H9 (cell line): ENCODE data around the gene PPM1M. TPM values are rescaled to one million over a fixed set of nuclear protein-coding genes. Genes with fewer than 3 reads are reported as not detected.

Source experiments
- DNase-seq: peaks from one replicate; pipeline ENCODE4 v3.0.0-alpha.2; 2017
- H2AFZ ChIP-seq: one replicate; pipeline ENCODE4 v1.6.1; 2013; ENCODE audit warnings: mild to moderate bottlenecking, low read length, control low read depth, moderate library complexity
- H2AK5ac ChIP-seq: 2 replicates; pipeline ENCODE4 v1.6.1; 2013; ENCODE audit warnings: low read length, control low read depth, mixed read lengths; ENCODE audit not compliant: insufficient read length
- H2BK120ac ChIP-seq: one replicate; pipeline ENCODE4 v1.6.1; 2013; ENCODE audit warnings: low read depth, mild to moderate bottlenecking, low read length, control low read depth, inconsistent platforms; ENCODE audit not compliant: poor library complexity, severe bottlenecking
- H2BK12ac ChIP-seq: 2 replicates; pipeline ENCODE4 v1.6.1; 2013; ENCODE audit warnings: low read length, control low read depth, mixed read lengths, low read depth; ENCODE audit not compliant: insufficient read length
- H2BK15ac ChIP-seq: 2 replicates; pipeline ENCODE4 v1.6.1; 2013; ENCODE audit warnings: low read depth, low read length, control low read depth
- H2BK20ac ChIP-seq: one replicate; pipeline ENCODE4 v1.6.1; 2013; ENCODE audit warnings: low read depth, mild to moderate bottlenecking, low read length, control low read depth, inconsistent platforms; ENCODE audit not compliant: poor library complexity, severe bottlenecking
- H2BK5ac ChIP-seq: 2 replicates; pipeline ENCODE4 v1.6.1; 2013; ENCODE audit warnings: low read length, control low read depth, mixed read lengths; ENCODE audit not compliant: insufficient read length
- H3K14ac ChIP-seq: 2 replicates; pipeline ENCODE4 v1.6.1; 2013; ENCODE audit warnings: low read length, control low read depth; ENCODE audit not compliant: insufficient read depth
- H3K18ac ChIP-seq: 2 replicates; pipeline ENCODE4 v1.6.1; 2013; ENCODE audit warnings: low read depth, mild to moderate bottlenecking, mixed read lengths, low read length, control low read depth; ENCODE audit not compliant: insufficient read length
- H3K23ac ChIP-seq: 2 replicates; pipeline ENCODE4 v1.6.1; 2013; ENCODE audit warnings: low read length, control low read depth, mixed read lengths, low read depth; ENCODE audit not compliant: insufficient read length
- H3K23me2 ChIP-seq: 2 replicates; pipeline ENCODE4 v1.6.1; 2013; ENCODE audit warnings: low read depth, mild to moderate bottlenecking, mixed read lengths, low read length, control low read depth; ENCODE audit not compliant: insufficient read length, poor library complexity, severe bottlenecking
- H3K27ac ChIP-seq: 2 replicates; pipeline ENCODE4 v1.5.1; 2013; ENCODE audit warnings: low read length, control low read depth, mixed read lengths, low read depth; ENCODE audit not compliant: insufficient read length
- H3K27me3 ChIP-seq: 2 replicates; pipeline ENCODE4 v1.6.1; 2013; ENCODE audit warnings: low read length, control low read depth, inconsistent platforms; ENCODE audit not compliant: insufficient read depth
- H3K4ac ChIP-seq: 2 replicates; pipeline ENCODE4 v1.6.1; 2013; ENCODE audit warnings: low read depth, mild to moderate bottlenecking, control low read depth, inconsistent platforms, low read length, moderate library complexity
- H3K4me1 ChIP-seq: 2 replicates; pipeline ENCODE4 v1.6.1; 2013; ENCODE audit warnings: low read length, control low read depth, inconsistent platforms; ENCODE audit not compliant: insufficient read depth
- H3K4me2 ChIP-seq: 2 replicates; pipeline ENCODE4 v1.6.1; 2013; ENCODE audit warnings: low read length, control low read depth, mixed read lengths; ENCODE audit not compliant: insufficient read length, insufficient read depth
- H3K56ac ChIP-seq: 2 replicates; pipeline ENCODE4 v1.6.1; 2013; ENCODE audit warnings: low read depth, mild to moderate bottlenecking, mixed read lengths, low read length, control low read depth; ENCODE audit not compliant: insufficient read length
- H3K79me1 ChIP-seq: 2 replicates; pipeline ENCODE4 v1.6.1; 2013; ENCODE audit warnings: low read depth, mild to moderate bottlenecking, moderate library complexity, low read length, control low read depth, inconsistent platforms; ENCODE audit not compliant: insufficient read depth, poor library complexity, severe bottlenecking
- H3K79me2 ChIP-seq: 2 replicates; pipeline ENCODE4 v1.6.1; 2013; ENCODE audit warnings: low read length, control low read depth, inconsistent platforms; ENCODE audit not compliant: insufficient read depth
- H3K9ac ChIP-seq: 2 replicates; pipeline ENCODE4 v1.6.1; 2013; ENCODE audit warnings: low read length, control low read depth, mixed read lengths; ENCODE audit not compliant: insufficient read length; ENCODE audit errors: extremely low read depth
- H3K9me3 ChIP-seq: one replicate; pipeline ENCODE4 v1.6.1; 2013; ENCODE audit warnings: low read depth, low read length, inconsistent platforms; ENCODE audit not compliant: control insufficient read depth
- H3T11ph ChIP-seq: one replicate; pipeline ENCODE4 v1.6.1; 2013; ENCODE audit warnings: mild to moderate bottlenecking, low read length, control low read depth, inconsistent platforms
- H4K20me1 ChIP-seq: one replicate; pipeline ENCODE4 v1.6.1; 2013; ENCODE audit not compliant: control insufficient read depth, insufficient read length, insufficient read depth
- H4K5ac ChIP-seq: 2 replicates; pipeline ENCODE4 v1.6.1; 2013; ENCODE audit warnings: low read depth, mild to moderate bottlenecking, mixed read lengths, low read length, control low read depth; ENCODE audit not compliant: insufficient read length
- H4K8ac ChIP-seq: replicated peaks from 2 replicates; pipeline ENCODE4 v1.6.1; 2013; ENCODE audit warnings: low read length, control low read depth, mixed read lengths, low read depth; ENCODE audit not compliant: insufficient read length
- H4K91ac ChIP-seq: 2 replicates; pipeline ENCODE4 v1.6.1; 2013; ENCODE audit warnings: low read depth, mild to moderate bottlenecking, moderate library complexity, mixed read lengths, low read length, control low read depth; ENCODE audit not compliant: insufficient read length
- H3K27ac Mint-ChIP-seq, 3 experiments: 2 replicates in 2 of 3; 3 replicates in 1 of 3; pipeline ENCODE4 v1.8.0; 2020 to 2021; ENCODE audit warnings: mixed read lengths in 3 of 3, mild to moderate bottlenecking in 1 of 3, moderate library complexity in 1 of 3
- H3K27me3 Mint-ChIP-seq: 2 replicates; pipeline ENCODE4 v1.8.0; 2021; ENCODE audit warnings: low read depth, mild to moderate bottlenecking, moderate library complexity, mixed read lengths
- H3K36me3 Mint-ChIP-seq, 3 experiments: 2 replicates in 2 of 3; 3 replicates in 1 of 3; pipeline ENCODE4 v1.8.0; 2020 to 2021; ENCODE audit warnings: low read depth in 3 of 3, mixed read lengths in 3 of 3; ENCODE audit not compliant: insufficient read depth in 1 of 3
- H3K4me1 Mint-ChIP-seq, 2 experiments: 2 replicates each; pipeline ENCODE4 v1.8.0; 2020; ENCODE audit warnings: mixed read lengths in 2 of 2
- H3K4me3 Mint-ChIP-seq, 2 experiments: 2 replicates in 1 of 2; 3 replicates in 1 of 2; pipeline ENCODE4 v1.8.0; 2020 to 2021; ENCODE audit warnings: mild to moderate bottlenecking in 2 of 2, mixed read lengths in 2 of 2, moderate library complexity in 1 of 2
- H3K9me3 Mint-ChIP-seq, 2 experiments: 2 replicates in 1 of 2; 3 replicates in 1 of 2; pipeline ENCODE4 v1.8.0; 2020; ENCODE audit warnings: mild to moderate bottlenecking in 2 of 2, mixed read lengths in 2 of 2, moderate library complexity in 1 of 2
- WGBS: extraction: QIAGEN DNeasy Blood & Tissue Kit; methylation state at CpG from one replicate; pipeline ENCODE4 v1.1.7; 2013; ENCODE audit warnings: missing lambda C conversion rate, low lambda C conversion rate, mixed read lengths; ENCODE audit not compliant: insufficient read length; ENCODE audit errors: extremely low coverage; 5-methylcytosine and 5-hydroxymethylcytosine counted together
- total RNA-seq: library from RNA; stranded (reverse); gene quantifications from 2 replicates; pipeline ENCODE4 v1.2.1, GENCODE V29; 2021
- TF ChIP-seq, protein P1 (sequence below): fragments of 200-600 bp; sonication (generic); conservative IDR thresholded peaks from 3 replicates; pipeline ENCODE4 v1.8.0; 2021; ENCODE audit warnings: antibody characterized with exemption, mild to moderate bottlenecking

The PPM1M gene
- total RNA-seq, 1 experiment from 2014 or later: 7.4 TPM

DNA sequence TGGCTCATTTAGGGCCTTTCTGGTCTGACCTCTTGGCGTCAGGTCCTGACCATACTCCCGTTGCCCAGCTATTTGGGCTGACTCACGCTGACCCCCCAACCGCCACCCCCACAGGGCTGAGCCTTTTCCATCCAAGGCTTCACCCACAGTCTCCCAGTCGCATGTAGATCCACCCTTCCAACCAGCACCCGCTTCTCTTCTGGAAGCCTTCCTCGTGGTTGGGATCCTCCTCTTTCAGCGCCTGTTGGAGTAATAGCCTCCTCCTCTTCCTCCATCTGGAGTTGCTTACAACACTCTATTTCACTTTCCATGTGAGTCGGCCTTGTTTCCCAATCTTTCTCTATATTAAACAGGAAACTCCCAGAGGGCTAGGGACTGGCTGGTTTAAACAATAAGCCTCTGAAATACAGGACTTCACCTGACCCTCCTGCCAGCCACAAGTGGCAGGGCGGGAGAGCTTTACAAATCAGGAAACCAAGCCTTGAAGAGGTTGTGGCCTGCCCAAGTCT is 49.7 kb upstream of the PPM1M start:
- H3K36me3 Mint-ChIP-seq: peaks cover 5 to 18% (median 12%) of the 10 kb centered on the region in 3 experiments; a peak in 6 of 7 replicates
- no peak overlapping the region for H3K56ac ChIP-seq
- H3K27ac ChIP-seq: no peak overlapping the region
- no peak overlapping the region for H3K14ac ChIP-seq
- no peak overlapping the region for H2BK120ac ChIP-seq
- peaks cover 12% of the 10 kb centered on the region for H3K27me3 Mint-ChIP-seq
- H3K23ac ChIP-seq: no peak overlapping the region
- no peak overlapping the region for H4K5ac ChIP-seq
- no peaks in the 10 kb centered on the region for H4K20me1 ChIP-seq
- peaks cover 16 to 21% of the 10 kb centered on the region in 2 experiments for H3K4me1 Mint-ChIP-seq
- H2BK20ac ChIP-seq: no peak overlapping the region
- H3K4me1 ChIP-seq: no peaks in the 10 kb centered on the region
- TF ChIP-seq, protein P1, sequence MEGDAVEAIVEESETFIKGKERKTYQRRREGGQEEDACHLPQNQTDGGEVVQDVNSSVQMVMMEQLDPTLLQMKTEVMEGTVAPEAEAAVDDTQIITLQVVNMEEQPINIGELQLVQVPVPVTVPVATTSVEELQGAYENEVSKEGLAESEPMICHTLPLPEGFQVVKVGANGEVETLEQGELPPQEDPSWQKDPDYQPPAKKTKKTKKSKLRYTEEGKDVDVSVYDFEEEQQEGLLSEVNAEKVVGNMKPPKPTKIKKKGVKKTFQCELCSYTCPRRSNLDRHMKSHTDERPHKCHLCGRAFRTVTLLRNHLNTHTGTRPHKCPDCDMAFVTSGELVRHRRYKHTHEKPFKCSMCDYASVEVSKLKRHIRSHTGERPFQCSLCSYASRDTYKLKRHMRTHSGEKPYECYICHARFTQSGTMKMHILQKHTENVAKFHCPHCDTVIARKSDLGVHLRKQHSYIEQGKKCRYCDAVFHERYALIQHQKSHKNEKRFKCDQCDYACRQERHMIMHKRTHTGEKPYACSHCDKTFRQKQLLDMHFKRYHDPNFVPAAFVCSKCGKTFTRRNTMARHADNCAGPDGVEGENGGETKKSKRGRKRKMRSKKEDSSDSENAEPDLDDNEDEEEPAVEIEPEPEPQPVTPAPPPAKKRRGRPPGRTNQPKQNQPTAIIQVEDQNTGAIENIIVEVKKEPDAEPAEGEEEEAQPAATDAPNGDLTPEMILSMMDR: no peak
- H3K4me2 ChIP-seq: no peak overlapping the region
- H4K8ac ChIP-seq: no peak overlapping the region
- H3K4me3 Mint-ChIP-seq: no peak overlapping the region
- no peak overlapping the region for H2BK15ac ChIP-seq
- H3K4ac ChIP-seq: no peak overlapping the region
- no peaks in the 10 kb centered on the region for H3K79me1 ChIP-seq
- no peak overlapping the region for H2BK5ac ChIP-seq
- H3K27me3 ChIP-seq: no peaks in the 10 kb centered on the region; the same call in 1 of the 2 replicates
- no peaks in the 10 kb centered on the region for H3K9me3 Mint-ChIP-seq
- no peak overlapping the region for H3K9ac ChIP-seq
- no peak for DNase-seq
- no peak overlapping the region for H3T11ph ChIP-seq
- no peak overlapping the region for H3K18ac ChIP-seq
- H3K79me2 ChIP-seq: no peaks in the 10 kb centered on the region
- no peak overlapping the region for H2BK12ac ChIP-seq
- H3K27ac Mint-ChIP-seq: no peak overlapping the region
- no peak overlapping the region for H4K91ac ChIP-seq
- no peaks in the 10 kb centered on the region for H3K9me3 ChIP-seq
- no peak overlapping the region for H2AFZ ChIP-seq
- no CpG with 5 or more reads among the region's 10 CpGs for WGBS
- no peak overlapping the region for H2AK5ac ChIP-seq
- H3K23me2 ChIP-seq: peaks cover 7% of the 10 kb centered on the region
